GM19328 (cell line): ENCODE data around the gene TYMS.

Experiments
- ATAC-seq: cut with Tn5 transposase; IDR thresholded peaks from one replicate; pipeline ENCODE4 v1.9.1; 2021; ENCODE audit warnings: mild to moderate bottlenecking, moderate library complexity; ENCODE audit not compliant: unreplicated experiment

Gene TYMS

GRCh38 chr18:710418-711300 lies 53.2 kb downstream of the TYMS start:
- ATAC-seq = no peak

GRCh38 chr18:711310-711656 lies 53.8 kb downstream of the TYMS start:
- ATAC-seq = no peak

- ATAC-seq = peak; percentile 55
These were observed 54.4 kb downstream of the TYMS start for GRCh38 chr18:711657-712400.

- ATAC-seq = peak; percentile 92
These were observed 55.1 kb downstream of the TYMS start, which contains the start of gene ENOSF1 for GRCh38 chr18:712401-713134. ENOSF1 (minus strand) TSS chr18:712630; CDS start chr18:712587, 43 bp downstream.

GRCh38 chr18:713135-713490 lies 55.7 kb downstream of the TYMS start:
- ATAC-seq = no peak

GRCh38 chr18:715626-716025 lies 58.2 kb downstream of the TYMS start:
- no peak for ATAC-seq

- no peak for ATAC-seq
These were observed 59.5 kb downstream of the TYMS start for GRCh38 chr18:717003-717402.
